ENCODE data around the gene SPEM1.
A peak's percentile ranks its signal among the peaks of the same experiment; 100 is the strongest.
"Not testable (repeated sequence)": the region's sequence is repeated elsewhere in the genome, so short reads cannot be mapped to it uniquely, and the experiment has no call there.

The SPEM1 gene

DNA sequence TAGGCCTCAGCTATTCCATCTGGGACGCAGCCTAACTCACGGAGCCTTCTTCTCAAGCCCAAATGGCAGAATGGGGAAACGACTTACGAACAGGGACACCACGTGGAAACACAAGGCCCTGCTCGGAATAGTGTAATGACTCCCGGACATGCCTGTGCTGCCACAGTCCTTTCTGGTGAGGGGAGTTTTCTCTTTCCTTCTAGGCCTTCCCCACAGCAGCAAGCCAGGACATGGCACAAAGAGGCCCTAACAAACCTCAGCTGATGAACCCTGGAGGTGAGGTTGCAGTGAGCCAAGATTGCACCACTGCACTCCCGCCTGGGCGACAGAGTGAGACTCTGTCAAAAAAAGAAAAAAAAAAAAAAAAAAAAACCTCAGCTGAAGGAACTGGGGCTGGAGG lies 44.0 kb downstream of the SPEM1 start:
- Histone ChIP-seq H3K4me3 (ENCODE audit: low read length in 2 of 2) (no peak overlapping the region), H3K27ac (ENCODE audit: low read length) (no peak overlapping the region), H3K4me1 (ENCODE audit: control insufficient read depth, insufficient read depth, low read length) (peaks cover 18% of the 10 kb centered on the region), H3K36me3 (ENCODE audit: control insufficient read depth in 2 of 2, insufficient read depth in 2 of 2, low read length in 2 of 2) (peaks cover 4 to 9% of the 10 kb centered on the region in 2 donors), H3K9me3 (ENCODE audit: control insufficient read depth in 2 of 2, low read length in 2 of 2) (no peaks in the 10 kb centered on the region), H3K9ac (ENCODE audit: low read length in 2 of 2) (no peak overlapping the region), H3K27me3 (ENCODE audit: control insufficient read depth in 1 of 2, insufficient read depth in 2 of 2, low read length in 2 of 2) (no peaks in the 10 kb centered on the region)

DNA sequence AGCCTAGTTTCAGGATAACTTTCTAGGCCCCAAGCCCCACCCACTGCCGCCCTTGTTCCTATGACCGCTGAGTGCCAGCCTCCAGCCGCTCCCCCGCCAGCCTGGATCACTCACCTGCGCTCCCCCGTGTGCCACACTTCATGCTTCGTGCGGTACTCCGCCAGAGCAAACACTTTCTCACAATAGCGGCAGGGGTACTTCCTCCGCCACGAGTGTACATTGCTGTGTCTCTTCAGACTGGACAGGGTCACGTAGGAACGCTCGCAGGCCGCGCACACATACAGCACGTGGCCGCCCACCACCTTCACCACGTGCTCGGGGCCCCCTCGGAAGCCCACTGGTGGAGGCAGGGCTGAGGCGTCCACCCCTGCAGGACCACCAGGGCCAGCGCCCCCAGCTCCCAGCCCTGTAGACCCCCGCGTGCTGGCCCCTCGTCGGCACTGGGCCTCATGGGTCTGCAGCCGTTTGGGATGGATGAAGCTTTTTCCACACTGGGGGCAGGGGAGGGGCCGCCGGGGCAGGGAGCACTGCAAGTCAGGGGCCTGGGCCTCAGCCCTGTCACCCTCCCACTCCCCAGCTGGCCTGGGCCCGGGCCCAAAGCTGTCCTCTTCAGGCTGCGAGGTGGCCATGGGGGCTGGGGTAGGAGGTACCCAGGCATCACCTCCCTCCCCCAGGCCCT lies 45.6 kb downstream of the SPEM1 start:
- Histone ChIP-seq H3K9me3 (ENCODE audit: control insufficient read depth in 2 of 2, low read length in 2 of 2) (no peaks in the 10 kb centered on the region), H3K9ac (ENCODE audit: low read length in 2 of 2) (no peak overlapping the region), H3K4me3 (ENCODE audit: low read length in 2 of 2) (no peak overlapping the region), H3K27ac (ENCODE audit: low read length) (no peak overlapping the region), H3K36me3 (ENCODE audit: control insufficient read depth in 2 of 2, insufficient read depth in 2 of 2, low read length in 2 of 2) (peaks cover 4 to 9% of the 10 kb centered on the region in 2 donors), H3K4me1 (ENCODE audit: control insufficient read depth, insufficient read depth, low read length) (peaks cover 20% of the 10 kb centered on the region), H3K27me3 (ENCODE audit: control insufficient read depth in 1 of 2, insufficient read depth in 2 of 2, low read length in 2 of 2) (no peaks in the 10 kb centered on the region)

DNA sequence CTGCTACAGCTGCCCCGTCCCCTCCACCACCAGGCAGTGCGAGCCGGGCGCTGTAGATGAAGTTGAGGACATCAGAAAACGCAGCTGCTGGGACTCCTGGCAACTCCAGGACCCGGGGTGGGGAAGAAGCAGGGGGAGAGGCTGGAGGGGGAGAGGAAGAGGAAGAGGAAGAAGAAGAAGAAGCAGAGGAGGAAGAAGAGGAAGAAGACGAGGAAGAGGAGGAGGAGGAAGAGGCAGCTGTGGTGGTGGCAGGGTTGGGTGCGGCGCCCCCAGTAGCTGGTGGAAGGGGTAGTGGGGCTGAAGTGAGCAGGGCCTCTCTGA lies 46.2 kb downstream of the SPEM1 start:
- H3K27me3 ChIP-seq (ENCODE audit: control insufficient read depth in 1 of 2, insufficient read depth in 2 of 2, low read length in 2 of 2) = no peaks in the 10 kb centered on the region
- H3K9ac ChIP-seq (ENCODE audit: low read length in 2 of 2) = no peak overlapping the region
- H3K36me3 ChIP-seq (ENCODE audit: control insufficient read depth in 2 of 2, insufficient read depth in 2 of 2, low read length in 2 of 2) = peaks cover 4 to 9% of the 10 kb centered on the region in 2 donors
- peak overlapping the region; percentile 31 for H3K27ac ChIP-seq (ENCODE audit: low read length)
- H3K4me3 ChIP-seq (ENCODE audit: low read length in 2 of 2) = no peak overlapping the region
- no peaks in the 10 kb centered on the region for H3K9me3 ChIP-seq (ENCODE audit: control insufficient read depth in 2 of 2, low read length in 2 of 2)
- peaks cover 20% of the 10 kb centered on the region for H3K4me1 ChIP-seq (ENCODE audit: control insufficient read depth, insufficient read depth, low read length)

DNA sequence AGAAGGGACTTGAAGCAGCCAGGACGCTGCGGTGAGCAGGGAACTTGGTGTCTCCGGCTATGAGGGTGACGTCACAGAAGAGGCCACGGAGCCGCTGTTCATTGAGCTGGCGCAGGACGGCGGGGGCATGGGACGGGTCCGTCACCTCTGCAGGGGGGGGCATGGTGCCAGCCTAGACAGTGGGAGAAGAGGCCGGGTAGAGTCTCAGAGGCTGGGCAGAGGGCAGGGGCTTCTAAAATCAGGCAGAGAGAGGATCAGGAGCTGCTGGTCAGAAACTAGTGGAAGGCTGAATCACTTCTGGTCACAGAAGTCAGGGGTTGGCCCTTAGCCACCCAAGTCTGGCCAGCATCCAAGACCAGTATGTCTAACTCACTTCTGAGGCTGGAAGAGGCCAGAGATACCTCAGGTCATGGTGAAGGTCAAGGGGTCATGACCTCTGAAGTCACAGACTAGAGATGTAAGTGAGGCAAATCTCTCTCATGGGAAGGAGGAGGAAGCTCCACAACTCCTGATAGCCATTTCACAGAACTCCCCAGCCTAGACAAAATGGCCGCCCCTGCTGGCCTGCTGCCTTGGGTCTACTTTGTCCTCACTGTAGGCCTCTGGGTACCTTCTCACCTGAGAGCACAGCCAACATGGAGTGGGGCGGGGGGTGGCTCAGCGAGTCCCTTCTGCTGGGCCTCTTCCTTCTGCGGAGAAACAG lies 46.7 kb downstream of the SPEM1 start:
- Histone ChIP-seq H3K36me3 (ENCODE audit: control insufficient read depth in 2 of 2, insufficient read depth in 2 of 2, low read length in 2 of 2) (peaks cover 4 to 9% of the 10 kb centered on the region in 2 donors), H3K9me3 (ENCODE audit: control insufficient read depth in 2 of 2, low read length in 2 of 2) (no peaks in the 10 kb centered on the region), H3K9ac (ENCODE audit: low read length in 2 of 2) (no peak overlapping the region), H3K4me1 (ENCODE audit: control insufficient read depth, insufficient read depth, low read length) (peaks cover 22% of the 10 kb centered on the region), H3K27ac (ENCODE audit: low read length) (peak overlapping the region; percentile 31), H3K4me3 (ENCODE audit: low read length in 2 of 2) (no peak overlapping the region), H3K27me3 (ENCODE audit: control insufficient read depth in 1 of 2, insufficient read depth in 2 of 2, low read length in 2 of 2) (no peaks in the 10 kb centered on the region)

DNA sequence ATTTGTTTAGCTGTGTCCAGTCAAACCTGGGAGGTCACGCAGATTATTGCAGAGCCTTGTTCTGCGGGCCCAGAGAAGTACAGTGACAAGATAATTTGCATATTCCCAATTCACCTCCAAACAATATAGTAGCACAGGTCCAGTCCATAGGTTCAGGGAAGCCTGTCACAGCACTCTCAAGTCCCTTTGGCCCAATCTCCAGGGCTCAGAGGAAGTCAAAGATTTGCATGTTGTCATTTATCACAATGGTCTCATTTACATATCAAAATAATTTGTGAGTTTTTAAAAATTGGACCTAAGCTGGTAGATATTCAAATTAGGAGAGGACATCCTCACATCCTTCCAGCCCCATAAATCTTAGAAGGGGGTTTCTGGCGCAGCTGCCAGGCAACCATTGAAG lies 47.4 kb downstream of the SPEM1 start:
- peaks cover 4 to 9% of the 10 kb centered on the region in 2 donors for H3K36me3 ChIP-seq (ENCODE audit: control insufficient read depth in 2 of 2, insufficient read depth in 2 of 2, low read length in 2 of 2)
- no peak overlapping the region for H3K27ac ChIP-seq (ENCODE audit: low read length)
- H3K4me1 ChIP-seq (ENCODE audit: control insufficient read depth, insufficient read depth, low read length) = peaks cover 26% of the 10 kb centered on the region
- no peaks in the 10 kb centered on the region for H3K27me3 ChIP-seq (ENCODE audit: control insufficient read depth in 1 of 2, insufficient read depth in 2 of 2, low read length in 2 of 2)
- no peaks in the 10 kb centered on the region for H3K9me3 ChIP-seq (ENCODE audit: control insufficient read depth in 2 of 2, low read length in 2 of 2)
- no peak overlapping the region for H3K4me3 ChIP-seq (ENCODE audit: low read length in 2 of 2)
- no peak overlapping the region for H3K9ac ChIP-seq (ENCODE audit: low read length in 2 of 2)

DNA sequence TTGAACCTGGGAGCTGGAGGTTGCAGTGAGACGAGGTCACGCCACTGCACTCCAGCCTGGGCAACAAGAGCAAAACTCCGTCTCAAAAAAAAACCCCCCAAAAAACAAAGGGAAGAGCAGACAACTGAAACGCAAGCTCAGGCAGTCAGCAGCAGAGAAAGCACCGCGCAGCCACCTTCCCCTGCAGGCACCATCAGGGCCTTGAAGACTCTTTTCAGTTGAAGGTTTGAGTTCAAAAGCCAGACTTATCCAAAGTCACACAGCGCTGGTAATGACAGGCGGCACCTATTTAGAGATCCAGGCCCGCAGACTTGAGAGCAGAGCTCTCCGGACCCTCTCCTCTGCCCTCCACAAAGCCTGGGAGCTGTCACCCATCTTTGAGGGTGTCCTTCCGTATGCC lies 48.2 kb downstream of the SPEM1 start:
- peaks cover 26% of the 10 kb centered on the region for H3K4me1 ChIP-seq (ENCODE audit: control insufficient read depth, insufficient read depth, low read length)
- H3K27ac ChIP-seq (ENCODE audit: low read length) = no peak overlapping the region
- no peaks in the 10 kb centered on the region for H3K9me3 ChIP-seq (ENCODE audit: control insufficient read depth in 2 of 2, low read length in 2 of 2)
- H3K36me3 ChIP-seq (ENCODE audit: control insufficient read depth in 2 of 2, insufficient read depth in 2 of 2, low read length in 2 of 2) = peaks cover 4 to 9% of the 10 kb centered on the region in 2 donors
- H3K4me3 ChIP-seq (ENCODE audit: low read length in 2 of 2) = no peak overlapping the region
- no peak overlapping the region for H3K9ac ChIP-seq (ENCODE audit: low read length in 2 of 2)
- no peaks in the 10 kb centered on the region for H3K27me3 ChIP-seq (ENCODE audit: control insufficient read depth in 1 of 2, insufficient read depth in 2 of 2, low read length in 2 of 2)

DNA sequence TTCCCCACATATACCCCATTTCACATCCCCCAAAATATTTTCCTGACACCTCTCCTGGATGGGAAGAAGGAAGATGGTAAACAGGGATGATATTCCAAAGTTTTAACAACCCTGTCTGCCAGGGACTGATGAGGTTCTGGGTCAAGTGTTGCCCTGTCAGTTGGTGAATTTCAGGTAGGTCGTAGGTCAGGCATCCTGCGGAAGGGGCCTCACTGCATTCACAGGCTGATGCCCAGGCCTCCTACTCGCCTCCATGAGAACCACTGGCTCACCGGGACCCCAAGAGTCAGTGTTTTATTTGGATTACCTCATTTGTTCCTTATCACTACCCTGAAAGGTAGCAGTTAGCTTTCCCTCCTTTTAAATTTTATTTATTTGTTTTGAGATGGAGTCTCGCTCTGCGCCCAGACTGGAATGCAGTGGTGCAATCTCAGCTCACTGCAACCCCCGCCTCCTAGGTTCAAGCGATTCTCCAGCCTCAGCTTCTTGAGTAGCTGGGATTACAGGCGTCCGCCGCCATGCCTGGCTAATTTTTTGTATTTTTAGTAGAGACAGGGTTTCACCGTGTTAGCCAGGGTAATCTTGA lies 48.8 kb downstream of the SPEM1 start:
- H3K9me3 ChIP-seq (ENCODE audit: control insufficient read depth in 2 of 2, low read length in 2 of 2) = no peaks in the 10 kb centered on the region
- no peak overlapping the region for H3K4me3 ChIP-seq (ENCODE audit: low read length in 2 of 2)
- no peak overlapping the region for H3K9ac ChIP-seq (ENCODE audit: low read length in 2 of 2)
- no peak overlapping the region for H3K27ac ChIP-seq (ENCODE audit: low read length)
- H3K4me1 ChIP-seq (ENCODE audit: control insufficient read depth, insufficient read depth, low read length) = peaks cover 30% of the 10 kb centered on the region
- peaks cover 4 to 5% of the 10 kb centered on the region in 2 donors for H3K36me3 ChIP-seq (ENCODE audit: control insufficient read depth in 2 of 2, insufficient read depth in 2 of 2, low read length in 2 of 2)
- H3K27me3 ChIP-seq (ENCODE audit: control insufficient read depth in 1 of 2, insufficient read depth in 2 of 2, low read length in 2 of 2) = no peaks in the 10 kb centered on the region

DNA sequence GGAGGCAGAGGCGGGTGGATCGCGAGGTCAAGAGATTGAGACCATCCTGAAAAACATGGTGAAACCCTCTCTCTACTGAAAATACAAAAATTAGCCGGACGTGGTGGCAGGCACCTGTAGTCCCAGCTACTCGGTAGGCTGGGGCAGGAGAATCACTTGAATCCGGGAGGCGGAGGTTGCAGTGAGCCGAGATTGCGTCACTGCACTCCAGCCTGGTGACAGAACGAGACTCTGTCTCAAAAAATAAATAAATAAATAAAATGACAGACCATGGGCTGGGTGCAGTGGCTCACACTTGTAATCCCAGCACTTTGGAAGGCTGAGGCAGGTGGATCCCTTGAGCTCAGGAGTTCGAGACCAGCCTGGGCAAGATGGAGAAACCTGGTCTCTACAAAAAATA lies 49.7 kb downstream of the SPEM1 start:
- H3K27me3 ChIP-seq (ENCODE audit: control insufficient read depth in 1 of 2, insufficient read depth in 2 of 2, low read length in 2 of 2); H3K27ac ChIP-seq (ENCODE audit: low read length); H3K4me3 ChIP-seq (ENCODE audit: low read length in 2 of 2); H3K9me3 ChIP-seq (ENCODE audit: control insufficient read depth in 2 of 2, low read length in 2 of 2); H3K9ac ChIP-seq (ENCODE audit: low read length in 2 of 2); H3K36me3 ChIP-seq (ENCODE audit: control insufficient read depth in 2 of 2, insufficient read depth in 2 of 2, low read length in 2 of 2): not testable (repeated sequence)
- peaks cover 30% of the 10 kb centered on the region for H3K4me1 ChIP-seq (ENCODE audit: control insufficient read depth, insufficient read depth, low read length)

DNA sequence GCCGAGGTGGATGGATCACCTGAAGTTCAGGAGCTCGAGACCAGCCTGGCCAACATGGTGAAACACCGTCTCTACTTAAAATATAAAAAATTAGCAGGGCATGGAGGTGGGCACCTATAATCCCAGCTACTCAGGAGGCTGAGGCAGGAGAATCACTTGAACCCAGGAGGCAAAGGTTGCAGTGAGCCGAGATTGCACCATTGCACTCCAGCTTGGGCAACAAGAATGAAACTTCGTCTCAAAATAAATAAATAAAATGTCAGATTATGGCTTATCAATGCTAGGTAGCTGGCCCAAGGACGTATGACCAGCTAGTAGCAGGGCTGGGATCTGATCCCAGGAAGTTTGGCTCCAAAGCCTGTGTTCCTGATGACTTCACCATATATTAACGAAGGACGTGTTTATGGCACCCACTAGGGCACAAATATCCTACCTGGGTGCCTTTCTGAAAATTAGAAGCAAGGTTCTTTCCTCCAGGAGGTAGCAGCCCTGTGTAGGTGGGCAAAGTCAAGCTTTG lies 50.4 kb downstream of the SPEM1 start:
- H3K4me1 ChIP-seq (ENCODE audit: control insufficient read depth, insufficient read depth, low read length) = peaks cover 35% of the 10 kb centered on the region
- not testable (repeated sequence) for H3K9me3 ChIP-seq (ENCODE audit: control insufficient read depth in 2 of 2, low read length in 2 of 2); H3K27ac ChIP-seq (ENCODE audit: low read length); H3K4me3 ChIP-seq (ENCODE audit: low read length in 2 of 2); H3K27me3 ChIP-seq (ENCODE audit: control insufficient read depth in 1 of 2, insufficient read depth in 2 of 2, low read length in 2 of 2); H3K36me3 ChIP-seq (ENCODE audit: control insufficient read depth in 2 of 2, insufficient read depth in 2 of 2, low read length in 2 of 2); H3K9ac ChIP-seq (ENCODE audit: low read length in 2 of 2)
